H1 (cell line): ENCODE results near the gene NMB. TPM values are rescaled to one million over a fixed set of nuclear protein-coding genes. Genes with fewer than 3 reads are reported as not detected.

Source experiments
- CTCF ChIA-PET: fragments of 300-600 bp; sonication (Branson Sonifier 250); formaldehyde crosslinking; loops from one replicate; lab custom pipeline; 2021; ENCODE audit not compliant: partially characterized antibody; lab: Charles Lee
- POLR2A ChIA-PET: fragments of 300-600 bp; sonication (Branson Sonifier 250); formaldehyde crosslinking; loops from one replicate; lab custom pipeline; 2021; ENCODE audit warnings: inconsistent platforms; ENCODE audit not compliant: partially characterized antibody; lab: Charles Lee
- DNase-seq, 2 experiments: peaks; one replicate each; pipeline versions ENCODE4 v3.0.0 to v3.0.0-alpha.2; 2010 to 2022; ENCODE audit warnings: low spot score in 2 of 2, low read depth in 1 of 2, mixed read lengths in 1 of 2
- FAIRE-seq: peaks from 2 replicates; lab custom pipeline; 2011; peaks lifted over from hg19 to GRCh38; lab: Jason Lieb, UNC
- H2AFZ ChIP-seq: 2 replicates; pipeline ENCODE4 v1.8.1; 2012; ENCODE audit warnings: low read length, inconsistent platforms
- H2AK5ac ChIP-seq: 2 replicates; pipeline ENCODE4 v1.6.1; 2013; ENCODE audit warnings: low read depth, low read length
- H2BK120ac ChIP-seq: replicated peaks from 2 replicates; pipeline ENCODE3; 2013; ENCODE audit warnings: low read depth, low read length, inconsistent platforms
- H2BK12ac ChIP-seq: 2 replicates; pipeline ENCODE4 v1.6.1; 2013; ENCODE audit warnings: low read depth, low read length
- H2BK15ac ChIP-seq: 2 replicates; pipeline ENCODE4 v1.6.1; 2013; ENCODE audit warnings: low read length
- H2BK20ac ChIP-seq: 2 replicates; pipeline ENCODE4 v1.6.1; 2013; ENCODE audit warnings: low read length
- H2BK5ac ChIP-seq: 2 replicates; pipeline ENCODE4 v1.6.1; 2013; ENCODE audit warnings: low read depth, low read length
- H3K14ac ChIP-seq: 2 replicates; pipeline ENCODE4 v1.6.1; 2013; ENCODE audit warnings: inconsistent platforms; ENCODE audit not compliant: insufficient read length
- H3K18ac ChIP-seq: 2 replicates; pipeline ENCODE4 v1.6.1; 2013; ENCODE audit warnings: low read length; ENCODE audit errors: extremely low read depth
- H3K23ac ChIP-seq: 2 replicates; pipeline ENCODE4 v1.6.1; 2013; ENCODE audit warnings: inconsistent platforms; ENCODE audit not compliant: insufficient read length
- H3K23me2 ChIP-seq: 2 replicates; pipeline ENCODE4 v1.6.1; 2013; ENCODE audit warnings: low read depth, low read length
- H3K27ac ChIP-seq: 2 replicates; pipeline ENCODE4 v1.6.1; 2011; ENCODE audit warnings: low read depth, low read length, inconsistent platforms
- H3K27me3 ChIP-seq, 4 experiments: replicated peaks in 1 of 4; 1 replicate in 1 of 4; 2 replicates in 3 of 4; pipeline versions ENCODE4 v1.6.1 to v1.8.1; 2011 to 2013; ENCODE audit warnings: low read length in 3 of 4, mild to moderate bottlenecking in 3 of 4, inconsistent platforms in 2 of 4, mixed read lengths in 2 of 4, moderate library complexity in 1 of 4; ENCODE audit not compliant: control insufficient read depth in 3 of 4, insufficient read depth in 3 of 4; ENCODE audit errors: extremely low read depth in 1 of 4
- H3K36me3 ChIP-seq, 4 experiments: 2 replicates each; pipeline versions ENCODE4 v1.6.1 to v1.8.1; 2011 to 2013; ENCODE audit warnings: mild to moderate bottlenecking in 4 of 4, low read length in 3 of 4, moderate library complexity in 2 of 4, control low read depth in 1 of 4, inconsistent platforms in 1 of 4; ENCODE audit not compliant: insufficient read depth in 4 of 4, control insufficient read depth in 2 of 4
- H3K4ac ChIP-seq: replicated peaks from 2 replicates; pipeline ENCODE3; 2013; ENCODE audit warnings: low read length, low read depth, mixed read lengths, inconsistent platforms; ENCODE audit not compliant: insufficient read length
- H3K4me1 ChIP-seq, 4 experiments: replicated peaks in 1 of 4; 1 replicate in 1 of 4; 2 replicates in 3 of 4; pipeline versions ENCODE4 v1.6.1 to v1.8.1; 2011 to 2013; ENCODE audit warnings: low read length in 3 of 4, inconsistent platforms in 2 of 4, mixed read lengths in 1 of 4; ENCODE audit not compliant: insufficient read depth in 4 of 4, control insufficient read depth in 3 of 4
- H3K4me2 ChIP-seq, 2 experiments: 2 replicates each; pipeline versions ENCODE4 v1.6.1 to v1.8.1; 2011 to 2013; ENCODE audit warnings: low read depth in 2 of 2, low read length in 2 of 2, control low read depth in 1 of 2, inconsistent platforms in 1 of 2, mild to moderate bottlenecking in 1 of 2; ENCODE audit not compliant: insufficient read depth in 1 of 2
- H3K4me3 ChIP-seq, 4 experiments: fragments of 200-600, 300-600 bp in 1 of 4; sonication (generic), shearing (Covaris generic), sonication (Bioruptor Twin) in 1 of 4; 2 replicates each; pipeline versions ENCODE4 v1.5.1 to v1.8.1; 2011 to 2016; ENCODE audit warnings: low read length in 4 of 4, low read depth in 3 of 4, control low read depth in 2 of 4, inconsistent platforms in 2 of 4, mild to moderate bottlenecking in 2 of 4, mixed read lengths in 1 of 4, moderate library complexity in 1 of 4; ENCODE audit not compliant: insufficient read depth in 2 of 4; ENCODE audit errors: extremely low read depth in 1 of 4
- H3K56ac ChIP-seq: replicated peaks from 2 replicates; pipeline ENCODE3; 2013; ENCODE audit warnings: low read depth, mild to moderate bottlenecking, mixed read lengths, low read length, inconsistent platforms; ENCODE audit not compliant: insufficient read length
- H3K79me1 ChIP-seq: 2 replicates; pipeline ENCODE4 v1.6.1; 2013; ENCODE audit warnings: low read depth, low read length, control low read depth
- H3K79me2 ChIP-seq, 2 experiments: 2 replicates each; pipeline versions ENCODE4 v1.6.1 to v1.8.1; 2012 to 2013; ENCODE audit warnings: low read length in 2 of 2, mild to moderate bottlenecking in 2 of 2, inconsistent platforms in 1 of 2; ENCODE audit not compliant: insufficient read depth in 2 of 2, control insufficient read depth in 1 of 2
- H3K9ac ChIP-seq, 4 experiments: replicated peaks in 1 of 4; 1 replicate in 1 of 4; 2 replicates in 3 of 4; pipeline versions ENCODE4 v1.6.1 to v1.8.1; 2011 to 2013; ENCODE audit warnings: low read depth in 3 of 4, low read length in 3 of 4, control low read depth in 2 of 4, mild to moderate bottlenecking in 2 of 4, moderate library complexity in 2 of 4, inconsistent platforms in 1 of 4; ENCODE audit errors: extremely low read depth in 1 of 4
- H3K9me3 ChIP-seq, 2 experiments: 2 replicates each; pipeline versions ENCODE4 v1.6.1 to v1.8.1; 2012 to 2013; ENCODE audit warnings: mild to moderate bottlenecking in 2 of 2, moderate library complexity in 2 of 2, control low read depth in 1 of 2, inconsistent platforms in 1 of 2, low read depth in 1 of 2, low read length in 1 of 2, mixed read lengths in 1 of 2; ENCODE audit not compliant: insufficient read depth in 2 of 2
- H4K20me1 ChIP-seq, 2 experiments: replicated peaks in 1 of 2; 2 replicates each; pipeline versions ENCODE3 to v1.8.1; 2011 to 2013; ENCODE audit warnings: inconsistent platforms in 2 of 2, low read length in 2 of 2, mild to moderate bottlenecking in 1 of 2; ENCODE audit not compliant: insufficient read depth in 2 of 2, control insufficient read depth in 1 of 2
- H4K5ac ChIP-seq: 2 replicates; pipeline ENCODE4 v1.6.1; 2013; ENCODE audit warnings: low read length, low read depth, mixed read lengths, inconsistent platforms; ENCODE audit not compliant: insufficient read length
- H4K8ac ChIP-seq: 2 replicates; pipeline ENCODE4 v1.8.0; 2013; ENCODE audit warnings: mild to moderate bottlenecking, moderate library complexity, low read length, inconsistent platforms; ENCODE audit not compliant: insufficient read depth; ENCODE audit errors: extremely low read depth
- H4K91ac ChIP-seq: replicated peaks from 2 replicates; pipeline ENCODE3; 2013; ENCODE audit warnings: low read length, mixed read lengths, inconsistent platforms; ENCODE audit not compliant: insufficient read length
- ASH2L ChIP-seq: fragments of 200-600, 300-600 bp; sonication (generic); IDR thresholded peaks from one replicate; pipeline ENCODE4 v1.7.1; 2017; ENCODE audit warnings: low read length
- BCL11A ChIP-seq, 2 experiments: IDR thresholded peaks; one replicate each; pipeline ENCODE4 v1.6.1; 2011; ENCODE audit warnings: low read depth in 2 of 2, low read length in 2 of 2, mild to moderate bottlenecking in 2 of 2
- CEBPB ChIP-seq: IDR thresholded peaks from 2 replicates; pipeline ENCODE4 v1.6.1; 2012; ENCODE audit warnings: low read depth, low read length
- CHD1 ChIP-seq: IDR thresholded peaks from 2 replicates; pipeline ENCODE4 v1.6.1; 2012; ENCODE audit warnings: low read depth, low read length, improper control_type of control experiment
- EP300 ChIP-seq, 2 experiments: IDR thresholded peaks; 1 replicate in 1 of 2; 2 replicates in 1 of 2; pipeline ENCODE4 v1.6.1; 2011 to 2012; ENCODE audit warnings: low read depth in 2 of 2, low read length in 2 of 2, mild to moderate bottlenecking in 2 of 2, borderline replicate concordance in 1 of 2, inconsistent platforms in 1 of 2, moderate library complexity in 1 of 2
- EZH2 ChIP-seq: fragments of 200-600 bp; sonication (generic); IDR thresholded peaks from 2 replicates; pipeline ENCODE4 v1.7.1; 2012; ENCODE audit warnings: low read depth, mild to moderate bottlenecking, moderate library complexity, low read length, inconsistent platforms; ENCODE audit not compliant: severe bottlenecking
- HDAC2 ChIP-seq, 2 experiments: fragments of 300-600 bp in 1 of 2; sonication (generic) in 1 of 2; IDR thresholded peaks; 2 replicates each; pipeline ENCODE4 v1.6.1; 2011 to 2012; ENCODE audit warnings: low read depth in 2 of 2, low read length in 2 of 2, mild to moderate bottlenecking in 2 of 2, moderate library complexity in 2 of 2, borderline replicate concordance in 1 of 2, inconsistent platforms in 1 of 2
- POLR2AphosphoS5 ChIP-seq: IDR thresholded peaks from 2 replicates; pipeline ENCODE4 v1.6.1; 2011; ENCODE audit warnings: low read depth, low read length
- POU5F1 ChIP-seq: IDR thresholded peaks from 2 replicates; pipeline ENCODE4 v1.6.1; 2011; ENCODE audit warnings: low read depth, mild to moderate bottlenecking, low read length, moderate library complexity
- RXRA ChIP-seq: IDR thresholded peaks from 2 replicates; pipeline ENCODE4 v1.6.1; 2011; ENCODE audit warnings: low read depth, mild to moderate bottlenecking, low read length, moderate library complexity; ENCODE audit not compliant: insufficient read depth
- SIN3A ChIP-seq, 2 experiments: IDR thresholded peaks in 1 of 2; conservative IDR thresholded peaks in 1 of 2; 2 replicates each; pipeline ENCODE4 v1.6.1; 2011 to 2012; ENCODE audit warnings: low read length in 2 of 2, improper control_type of control experiment in 1 of 2, low read depth in 1 of 2, mild to moderate bottlenecking in 1 of 2
- SP1 ChIP-seq: IDR thresholded peaks from 2 replicates; pipeline ENCODE4 v1.6.1; 2011; ENCODE audit warnings: low read depth, low read length
- TAF1 ChIP-seq: IDR thresholded peaks from 2 replicates; pipeline ENCODE4 v1.6.1; 2011; ENCODE audit warnings: mild to moderate bottlenecking, low read depth, low read length
- ZNF274 ChIP-seq: IDR thresholded peaks from 2 replicates; pipeline ENCODE4 v1.7.0; 2012; ENCODE audit warnings: low read length, borderline replicate concordance; ENCODE audit errors: extremely low read depth
- WGBS, 2 experiments: shearing (Covaris generic) in 1 of 2; methylation state at CpG; one replicate each; pipeline versions ENCODE4 v1.1.6 to v1.1.7; 2013 to 2015; ENCODE audit warnings: low lambda C conversion rate in 2 of 2, mixed read lengths in 2 of 2, inconsistent platforms in 1 of 2, low coverage in 1 of 2, missing lambda C conversion rate in 1 of 2; ENCODE audit not compliant: insufficient replicate concordance in 2 of 2, insufficient coverage in 1 of 2, insufficient read length in 1 of 2; ENCODE audit errors: extremely low coverage in 1 of 2, missing lambda C conversion rate in 1 of 2; 5-methylcytosine and 5-hydroxymethylcytosine counted together
- polyA plus RNA-seq, 7 experiments: library from polyadenylated mRNA; depleted of rRNA in 3 of 7; stranded (reverse) in 5 of 7; unstranded in 2 of 7; fragments of >200 nt in 5 of 7; fragments of 200-250 nt in 2 of 7; gene quantifications; 1 replicate in 5 of 7; 2 replicates in 1 of 7; 4 replicates in 1 of 7; pipeline versions ENCODE4 v1.2.1 to v1.2.3, GENCODE V29; 2011 to 2013; ENCODE audit warnings: missing spikeins in 2 of 7, mixed read lengths in 2 of 7
- total RNA-seq: library from RNA; stranded (reverse); fragmentation: NEBNext Ultra II Directional; extraction: Animal tissue kit (Norgen Biotek cat#: 25700); gene quantifications from 2 replicates; pipeline ENCODE4 v1.2.1, GENCODE V29; 2021

Gene NMB
- total and polyA plus RNA-seq, 2 of the 8 experiments (the other 6 are each of a cell fraction or from before 2014, with no cell fraction given), result 9.3 to 13.6 TPM

GRCh38 chr15:84616235-84616634 is 41.8 kb downstream of the NMB start:
- Histone ChIP-seq H3K79me1 (peaks cover 6% of the 10 kb centered on the region; the same call in 1 of the 2 replicates), H3K36me3 (peaks cover 7 to 29% (median 8%) of the 10 kb centered on the region in 4 experiments; a peak in 7 of 8 replicates), H2BK5ac (no peak overlapping the region), H2BK120ac (no peak overlapping the region), H3K4ac (no peak overlapping the region), H4K91ac (no peak overlapping the region), H4K20me1 (peaks cover 4 to 5% of the 10 kb centered on the region in 2 experiments), H3K56ac (no peak overlapping the region), H2BK12ac (no peak overlapping the region), H3K79me2 (peaks cover 11 to 72% of the 10 kb centered on the region in 2 experiments; a peak in 3 of 4 replicates), H3K9ac (no peak overlapping the region), H4K8ac (no peak overlapping the region), H3K9me3 (peaks cover 9 to 22% of the 10 kb centered on the region in 2 experiments), H2BK20ac (no peak overlapping the region), H3K27me3 (no peaks in the 10 kb centered on the region), H3K23me2 (no peaks in the 10 kb centered on the region; the same call in 1 of the 2 replicates), H2AK5ac (no peak overlapping the region), H3K4me2 (no peak overlapping the region), H3K4me1 (peaks cover 0 to 2% (median 0%) of the 10 kb centered on the region in 4 experiments; a peak in 1 of 7 replicates), H3K18ac (no peak overlapping the region), H3K14ac (no peak overlapping the region), H2BK15ac (no peak overlapping the region), H3K27ac (no peak overlapping the region), H4K5ac (no peak overlapping the region), H3K4me3 (no peak overlapping the region), H2AFZ (no peak overlapping the region), H3K23ac (no peak overlapping the region)
- ChIA-PET POLR2A (interaction anchor here (0.8 to 12.3 kb wide), 7 partner anchors 10 to 23 kb away, joined by 3 to 176 read pairs (median 4); partner anchors contain the start of gene ZSCAN2), CTCF (interaction anchor here (0.6 to 1.4 kb wide), 6 partner anchors 9 to 152 kb away, joined by 3 to 5 read pairs (median 4); no protein-coding TSS in a partner anchor)
- WGBS, 2 experiments, result 88% methylated on average over 3 of the region's 3 CpGs; no CpG with 5 or more reads in 1 of the 2 experiments
- no peak for DNase-seq
- no peak for FAIRE-seq
- TF ChIP-seq RXRA (no peak), EP300 (IDR thresholded peaks at IDR 0.05; ENCODE audit: borderline replicate concordance in 1 of 2, low read depth in 2 of 2, low read length in 2 of 2) (no peak), SIN3A (conservative IDR thresholded peaks at IDR 0.05 in 1 of 2, IDR thresholded peaks at IDR 0.05 in 1 of 2; ENCODE audit: low read depth in 1 of 2, low read length in 2 of 2) (no peak), POLR2AphosphoS5 (no peak), BCL11A (IDR thresholded peaks at IDR 0.05; ENCODE audit: low read depth in 2 of 2, low read length in 2 of 2) (no peak), SP1 (no peak), TAF1 (no peak), CEBPB (no peak), POU5F1 (no peak), HDAC2 (IDR thresholded peaks at IDR 0.05; ENCODE audit: borderline replicate concordance in 1 of 2, low read depth in 2 of 2, low read length in 2 of 2) (no peak), CHD1 (no peak), ZNF274 (no peak), ASH2L (no peak), EZH2 (no peak)
